Measurements from ENCODE around the gene UBE2E2. TPM values are rescaled to one million over a fixed set of nuclear protein-coding genes. Genes with fewer than 3 reads are reported as not detected.

UBE2E2 gene
- total and polyA plus RNA-seq, 2 experiments from 2014 or later, result 29.0 to 75.4 TPM

DNA sequence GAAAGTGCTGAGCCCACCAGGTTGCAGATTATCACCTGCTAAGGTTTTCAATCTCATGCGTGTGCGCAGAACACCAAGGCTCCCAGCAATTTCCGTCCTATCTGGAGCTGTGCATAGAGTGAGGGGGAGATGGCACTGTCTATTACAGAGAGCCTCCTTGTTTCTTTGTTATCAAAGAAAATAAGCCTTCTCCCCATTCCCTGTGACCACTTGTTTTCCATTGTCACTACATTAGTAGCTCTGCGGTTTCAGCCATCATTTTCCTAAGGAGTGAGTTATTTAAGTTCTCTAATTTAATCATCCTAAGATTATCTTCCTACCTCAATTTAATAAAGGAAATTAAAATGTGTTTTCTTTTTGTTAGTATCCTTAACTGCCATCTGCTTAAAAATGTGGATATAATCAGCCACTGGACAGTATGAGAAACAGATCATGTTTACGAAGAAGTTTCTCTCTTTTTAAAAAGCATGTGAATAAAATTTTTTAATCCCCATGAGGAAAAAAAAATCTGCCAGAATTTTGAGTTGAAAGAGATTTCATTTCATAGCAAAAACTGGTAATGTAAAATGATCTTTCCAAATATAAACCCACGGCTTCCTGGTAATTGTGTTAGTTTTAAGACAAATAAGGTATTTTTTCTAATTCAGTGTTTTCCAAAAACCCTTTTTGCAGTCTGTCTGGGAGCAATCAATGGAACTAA, 430.3 kb downstream of the UBE2E2 start:
- Histone ChIP-seq H3F3A (ENCODE audit: insufficient read depth) (no peaks in the 10 kb centered on the region), H3K79me2 (ENCODE audit: insufficient read depth) (no peaks in the 10 kb centered on the region), H3K9me3 (ENCODE audit: low read depth) (no peaks in the 10 kb centered on the region), H2AFZ (no peak overlapping the region), H3K27me3 (replicated peaks; ENCODE audit: insufficient read depth) (no peaks in the 10 kb centered on the region), H3K4me1 (ENCODE audit: insufficient read depth) (peaks cover 4% of the 10 kb centered on the region; the same call in 1 of the 2 replicates), H3K27ac (no peak overlapping the region), H3K9me2 (ENCODE audit: insufficient read depth) (no peaks in the 10 kb centered on the region), H3K4me3 (no peak overlapping the region), H3K9ac (no peak overlapping the region), H3K36me3 (ENCODE audit: low read depth) (no peaks in the 10 kb centered on the region), H3K4me2 (ENCODE audit: unreplicated experiment) (no peak overlapping the region), H4K20me1 (ENCODE audit: insufficient read depth) (no peaks in the 10 kb centered on the region)
- in situ Hi-C loops (cut with MboI), result no loop called here
- 52 to 55% methylated on average over 6 of the region's 6 CpGs for WGBS, 2 experiments (ENCODE audit: low coverage in 1 of 2, low lambda C conversion rate in 2 of 2, missing lambda C conversion rate in 2 of 2)
- no peak for DNase-seq
- TF ChIP-seq EZH2 (IDR thresholded peaks at IDR 0.05; ENCODE audit: insufficient read depth, poor library complexity, severe bottlenecking) (no peak), EZH2phosphoT487 (IDR thresholded peaks at IDR 0.05; ENCODE audit: insufficient read depth, low read depth) (no peak)

DNA sequence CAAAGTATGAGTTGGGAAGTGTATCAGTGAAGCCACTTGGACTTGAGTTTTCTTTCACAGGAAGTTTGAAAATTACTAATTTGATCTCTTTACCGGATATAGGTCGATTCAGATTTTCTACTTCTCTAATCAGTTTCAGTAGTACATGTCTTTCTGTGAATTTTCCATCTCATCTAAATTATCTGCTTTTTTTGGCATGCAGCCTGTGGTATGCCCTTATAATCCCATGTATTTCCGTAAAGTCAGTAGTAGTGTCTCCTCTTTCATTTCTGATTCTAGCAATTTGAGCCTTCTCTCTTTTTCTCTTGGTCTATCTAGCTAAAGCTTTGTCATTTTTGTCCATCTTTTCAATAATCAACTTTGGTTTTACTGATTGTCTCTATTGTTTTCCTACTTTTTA, 434.2 kb downstream of the UBE2E2 start:
- H3F3A ChIP-seq (ENCODE audit: insufficient read depth), result peaks cover 5% of the 10 kb centered on the region; the same call in 1 of the 2 replicates
- H3K9me3 ChIP-seq (ENCODE audit: low read depth), result no peaks in the 10 kb centered on the region
- in situ Hi-C loops (cut with MboI), result no loop called here
- DNase-seq, result no peak
- no peaks in the 10 kb centered on the region for H3K36me3 ChIP-seq (ENCODE audit: low read depth)
- H3K9me2 ChIP-seq (ENCODE audit: insufficient read depth), result no peaks in the 10 kb centered on the region
- H3K9ac ChIP-seq, result no peak overlapping the region
- H3K27ac ChIP-seq, result no peak overlapping the region
- no peak overlapping the region for H3K4me2 ChIP-seq (ENCODE audit: unreplicated experiment)
- H3K79me2 ChIP-seq (ENCODE audit: insufficient read depth), result no peaks in the 10 kb centered on the region
- WGBS, 2 experiments (ENCODE audit: low coverage in 1 of 2, low lambda C conversion rate in 2 of 2, missing lambda C conversion rate in 2 of 2), result 94 to 96% methylated on average over 3 of the region's 3 CpGs
- no peak overlapping the region for H3K4me3 ChIP-seq
- H3K4me1 ChIP-seq (ENCODE audit: insufficient read depth), result peaks cover 6% of the 10 kb centered on the region; the same call in 1 of the 2 replicates
- TF ChIP-seq EZH2 (IDR thresholded peaks at IDR 0.05; ENCODE audit: insufficient read depth, poor library complexity, severe bottlenecking) (no peak), EZH2phosphoT487 (IDR thresholded peaks at IDR 0.05; ENCODE audit: insufficient read depth, low read depth) (no peak)
- H4K20me1 ChIP-seq (ENCODE audit: insufficient read depth), result no peaks in the 10 kb centered on the region
- H2AFZ ChIP-seq, result no peak overlapping the region
- H3K27me3 ChIP-seq (replicated peaks; ENCODE audit: insufficient read depth), result no peaks in the 10 kb centered on the region

DNA sequence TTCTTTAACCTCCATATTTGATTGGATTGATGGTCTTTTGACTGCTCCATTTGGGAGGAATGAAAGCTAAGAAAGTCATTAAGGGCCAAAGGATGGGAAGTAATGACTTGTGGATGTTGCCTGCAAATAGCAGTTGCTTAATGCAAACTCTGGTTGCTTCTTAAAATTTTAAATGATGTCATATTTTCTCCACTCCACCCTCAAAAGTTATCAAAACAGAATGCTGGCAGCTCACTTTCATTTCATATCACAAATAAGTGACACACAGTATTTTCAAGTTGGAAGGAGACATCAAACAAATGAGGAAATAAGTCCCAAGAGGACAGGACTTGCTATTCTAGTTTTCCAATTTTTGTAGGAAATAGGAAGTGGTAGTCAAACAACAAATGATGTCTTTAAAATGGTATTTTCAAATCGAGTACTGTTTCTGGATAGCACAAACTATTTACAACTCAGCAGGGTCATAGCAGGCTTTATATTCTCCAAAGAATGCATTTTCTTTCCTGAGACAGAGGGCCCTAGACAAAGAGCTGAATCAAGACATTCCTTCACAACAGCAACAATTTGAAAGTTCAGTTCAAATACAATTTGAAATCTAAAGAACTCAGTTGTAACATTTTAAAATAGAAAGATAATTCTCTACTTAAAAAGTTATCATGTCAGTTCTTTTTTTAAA, 437.5 kb downstream of the UBE2E2 start:
- Histone ChIP-seq H3K9ac (no peak overlapping the region), H3K27me3 (replicated peaks; ENCODE audit: insufficient read depth) (no peaks in the 10 kb centered on the region), H3K4me1 (ENCODE audit: insufficient read depth) (peaks cover 6% of the 10 kb centered on the region; the same call in 1 of the 2 replicates), H3F3A (ENCODE audit: insufficient read depth) (peaks cover 5% of the 10 kb centered on the region; the same call in 1 of the 2 replicates), H3K27ac (no peak overlapping the region), H3K36me3 (ENCODE audit: low read depth) (no peaks in the 10 kb centered on the region), H4K20me1 (ENCODE audit: insufficient read depth) (no peaks in the 10 kb centered on the region), H3K4me3 (no peak overlapping the region), H3K9me2 (ENCODE audit: insufficient read depth) (no peaks in the 10 kb centered on the region), H2AFZ (peak overlapping the region; percentile 39; the same call in 1 of the 2 replicates), H3K79me2 (ENCODE audit: insufficient read depth) (no peaks in the 10 kb centered on the region), H3K9me3 (ENCODE audit: low read depth) (no peaks in the 10 kb centered on the region), H3K4me2 (ENCODE audit: unreplicated experiment) (no peak overlapping the region)
- WGBS, 2 experiments (ENCODE audit: low coverage in 1 of 2, low lambda C conversion rate in 2 of 2, missing lambda C conversion rate in 2 of 2), result 0 to 3% methylated on average over 1 of the region's 1 CpG
- in situ Hi-C loops (cut with MboI), result no loop called here
- peak; percentile 15 for DNase-seq
- no peak for TF ChIP-seq EZH2phosphoT487 (IDR thresholded peaks at IDR 0.05; ENCODE audit: insufficient read depth, low read depth)
- no peak for TF ChIP-seq EZH2 (IDR thresholded peaks at IDR 0.05; ENCODE audit: insufficient read depth, poor library complexity, severe bottlenecking)

Small RNA genes lying within 50 kb of the gene (small RNA-seq; reads per million reads assigned to genes)
- not detected for gene AC121251.1 (ENCODE audit: low read depth, low replicate concordance)
- gene RF00019 (ENCODE audit: low read depth, low replicate concordance), result not detected
- not detected for gene RNU6-788P (ENCODE audit: low read depth, low replicate concordance)
- gene RNU6-922P (ENCODE audit: low read depth, low replicate concordance), result not detected
